Activated T-helper 1 cell treated with Interleukin-2 at 50 U/mL for 16 hours (primary cell): ENCODE data around the gene NSD1.
A peak's percentile ranks its signal among the peaks of the same experiment; 100 is the strongest.

Experiments
- DNase-seq: peaks from one replicate; pipeline ENCODE4 v3.0.0-alpha.2; 2020; ENCODE audit warnings: low read depth

Gene NSD1

GRCh38 chr5:177307544-177308363, 174.2 kb downstream of the NSD1 start:
- DNase-seq, result no peak

GRCh38 chr5:177308740-177309139, 175.2 kb downstream of the NSD1 start:
- DNase-seq, result no peak

- DNase-seq, result peak; percentile 55
Measured at GRCh38 chr5:177309351-177310191, 176.0 kb downstream of the NSD1 start.

GRCh38 chr5:177310332-177310731, 176.8 kb downstream of the NSD1 start:
- DNase-seq, result no peak

DNA sequence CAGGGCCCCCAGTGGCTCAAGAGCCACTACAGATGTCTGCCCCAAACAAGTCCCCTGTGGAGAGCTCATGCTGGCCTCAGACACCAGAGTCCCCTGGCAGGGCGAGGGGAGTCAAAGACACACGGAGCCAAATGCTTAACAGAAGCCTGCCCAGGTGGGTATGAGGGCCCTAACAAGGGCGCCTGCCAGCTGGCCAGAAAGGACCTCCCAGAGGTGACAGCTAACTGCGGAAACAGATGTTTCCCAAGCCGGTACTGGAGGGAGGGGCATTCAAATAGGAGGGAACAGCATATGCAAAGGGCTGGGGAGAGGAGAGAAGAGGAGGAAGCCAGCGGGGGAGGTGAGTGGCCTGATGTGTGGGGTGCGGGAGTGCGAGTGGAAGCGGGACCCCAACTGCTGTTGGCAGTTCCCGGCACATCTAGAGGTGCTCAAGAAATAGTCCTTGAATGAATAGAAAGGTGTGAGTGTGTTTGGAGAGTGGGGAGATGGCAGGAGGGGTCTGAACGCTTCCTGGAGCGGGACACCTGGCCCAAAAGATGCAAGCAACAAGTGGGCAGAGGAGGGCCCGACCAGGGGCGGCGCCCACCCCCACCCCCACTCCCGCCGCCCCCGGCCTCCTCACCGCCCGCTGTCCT, 177.3 kb downstream of the NSD1 start:
- no peak for DNase-seq

GRCh38 chr5:177311392-177311722, 177.8 kb downstream of the NSD1 start:
- no peak for DNase-seq

GRCh38 chr5:177311723-177312648, 178.4 kb downstream of the NSD1 start, which contains the start of gene MXD3:
TSS of gene MXD3 (minus strand) at chr5:177311898. CDS start at chr5:177311830, 68 bp downstream.
- DNase-seq, result peak; percentile 86

- no peak for DNase-seq
Measured at GRCh38 chr5:177312649-177313181, 179.1 kb downstream of the NSD1 start.

- DNase-seq, result no peak
Measured at GRCh38 chr5:177313561-177314259, 180.1 kb downstream of the NSD1 start.

DNA sequence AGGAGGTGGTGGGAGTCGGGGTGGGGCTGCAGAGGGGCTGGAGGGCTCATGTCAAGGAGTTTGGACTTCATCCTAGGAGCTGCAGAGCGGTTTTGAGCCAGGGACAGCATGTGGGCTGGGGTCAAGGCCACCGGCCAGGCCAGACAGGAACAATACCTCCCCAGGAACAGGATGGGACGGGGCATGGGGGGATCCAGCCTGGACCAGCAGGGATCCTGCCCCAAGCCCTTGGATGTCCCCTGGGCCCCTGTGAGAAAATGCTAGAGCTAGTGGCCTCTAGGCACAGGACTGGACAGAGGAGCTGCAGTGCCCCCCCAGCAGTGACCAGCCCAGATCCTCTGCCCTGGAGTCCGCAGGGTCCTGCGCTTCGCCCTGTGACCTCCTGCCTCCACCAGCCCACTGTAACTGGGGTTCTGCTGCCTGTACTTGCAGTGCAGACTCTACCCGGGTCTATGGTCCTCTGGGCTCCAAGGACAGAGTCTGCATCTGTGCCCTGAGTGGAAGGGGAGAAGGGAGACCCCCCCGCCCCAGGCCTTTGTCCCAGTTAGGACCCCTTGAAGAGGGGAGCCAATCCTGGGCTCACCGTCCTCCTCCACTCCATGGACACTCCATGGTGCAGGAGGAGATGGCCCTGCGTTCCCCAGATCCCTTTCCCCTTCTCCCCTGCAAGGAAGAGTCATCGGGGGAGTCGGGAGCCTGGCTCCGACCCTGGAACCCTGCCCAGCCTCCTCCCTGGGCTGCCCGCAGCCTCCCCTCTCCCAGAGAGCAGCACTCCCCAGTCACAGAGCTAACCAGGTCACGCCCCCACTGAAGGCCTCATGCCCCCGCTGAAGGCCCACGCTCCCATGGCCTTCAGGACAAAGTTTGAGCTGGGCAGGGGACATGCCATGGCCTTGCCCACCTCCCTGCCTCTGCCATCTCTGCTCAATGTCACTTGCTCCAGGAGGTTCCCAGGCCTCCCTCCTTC, 181.1 kb downstream of the NSD1 start:
- no peak for DNase-seq

DNA sequence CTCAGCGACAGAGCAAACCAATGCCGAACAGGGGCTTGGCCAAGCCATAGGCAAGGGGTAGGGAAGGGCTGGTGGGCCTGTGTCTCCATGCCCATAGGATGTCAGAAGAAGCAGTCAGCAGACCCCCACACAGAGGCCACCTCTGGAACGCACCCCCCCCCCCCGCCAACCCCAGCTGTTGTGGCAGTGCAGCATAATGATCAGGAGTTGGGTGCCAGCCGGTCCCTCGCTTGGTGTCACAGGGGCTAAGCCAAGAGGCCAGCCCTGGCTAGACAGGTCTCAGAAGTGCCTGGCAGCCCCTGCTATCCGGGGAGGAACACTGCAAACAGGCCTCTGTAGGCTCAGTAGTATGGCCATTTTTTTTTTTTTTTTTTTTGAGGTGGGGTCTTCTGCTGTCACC, 181.8 kb downstream of the NSD1 start:
- no peak for DNase-seq

- DNase-seq, result no peak
Measured at GRCh38 chr5:177316005-177316404, 182.4 kb downstream of the NSD1 start.

GRCh38 chr5:177317959-177318377, 184.4 kb downstream of the NSD1 start:
- peak; percentile 53 for DNase-seq

DNA sequence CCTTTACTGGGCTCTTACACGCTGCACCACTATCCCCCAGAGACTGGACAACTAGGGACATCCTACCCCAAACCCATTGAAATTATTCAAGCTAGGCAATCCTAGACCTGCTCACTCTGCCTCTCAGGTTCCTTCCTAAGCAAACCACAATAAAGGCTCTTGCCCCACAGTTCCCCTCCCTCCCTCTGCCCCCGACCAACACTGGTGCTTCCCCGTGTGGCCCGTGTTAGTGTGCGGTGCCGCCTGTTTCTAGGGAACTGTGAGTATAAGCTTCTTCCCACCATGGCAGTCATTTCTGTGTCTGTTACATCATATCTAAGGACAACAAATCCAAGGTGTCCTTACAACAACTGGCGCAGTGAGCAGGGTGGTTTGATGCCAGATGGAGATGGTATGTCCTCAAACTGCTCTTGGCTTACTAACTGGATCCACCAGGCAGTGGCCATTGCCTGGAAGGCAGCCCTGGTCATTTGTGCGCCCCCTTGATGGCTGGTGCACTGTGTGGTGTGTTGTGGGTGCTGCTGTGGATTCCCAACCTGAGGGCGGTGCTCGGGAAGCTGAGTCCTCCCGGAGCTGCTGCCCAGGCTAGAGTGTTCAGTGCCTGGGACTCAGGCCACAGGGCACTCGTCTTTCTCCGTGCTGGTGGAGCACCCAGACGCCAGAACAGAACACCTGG, 186.5 kb downstream of the NSD1 start:
- DNase-seq, result no peak

DNA sequence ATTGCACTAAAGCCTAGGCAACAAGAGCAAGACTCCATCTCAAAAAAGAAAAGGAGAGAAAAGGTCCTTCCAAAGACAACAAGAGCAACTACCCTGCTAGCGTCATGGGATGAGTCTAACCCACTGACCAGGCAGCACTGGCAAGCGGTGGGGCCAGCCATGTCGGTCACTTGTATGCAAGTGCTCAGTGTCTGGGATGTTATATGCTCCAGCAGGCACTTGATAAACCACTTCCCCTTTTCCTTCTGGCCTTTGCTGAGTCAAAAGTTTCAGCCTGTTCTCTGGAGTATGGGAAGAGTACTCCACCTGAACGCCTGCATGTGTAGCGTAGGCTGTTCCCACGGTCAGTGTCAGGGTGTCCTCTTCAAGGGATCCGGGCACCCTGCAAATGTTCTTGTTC, 187.3 kb downstream of the NSD1 start:
- no peak for DNase-seq

DNA sequence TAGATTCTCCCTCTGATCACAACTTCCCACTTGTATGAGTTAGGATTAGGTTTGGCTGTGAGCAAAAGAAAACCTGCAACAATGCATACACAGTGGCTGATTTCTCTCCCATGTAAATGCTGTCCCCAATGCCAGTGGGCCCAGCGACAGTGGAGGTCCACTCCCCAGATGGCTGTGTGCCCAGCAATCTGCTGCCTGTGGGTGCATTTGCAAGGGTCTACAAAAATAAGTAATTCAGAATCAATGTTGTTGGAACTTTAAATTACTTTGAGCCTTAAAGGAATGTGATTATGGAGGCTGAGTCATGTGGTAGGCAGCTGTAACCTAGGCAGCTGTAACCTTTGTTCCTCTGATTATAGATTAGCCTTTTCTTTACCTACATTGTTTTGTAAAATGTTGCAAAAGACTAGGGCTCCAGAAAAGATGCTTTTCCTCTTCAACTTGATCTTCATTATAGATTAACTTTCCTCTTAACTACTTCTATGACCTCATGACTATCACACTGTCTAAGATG, 192.4 kb downstream of the NSD1 start:
- DNase-seq, result no peak

- DNase-seq, result no peak
Measured at GRCh38 chr5:177327539-177328522, 194.3 kb downstream of the NSD1 start.
